D721Med (cell line): ENCODE results near the gene KCNK13.

Source experiments
- DNase-seq: peaks from one replicate; pipeline ENCODE4 v3.0.0; 2011; ENCODE audit warnings: low spot score; ENCODE audit not compliant: insufficient read length
- FAIRE-seq: peaks from 2 replicates; lab custom pipeline; 2011; peaks lifted over from hg19 to GRCh38; lab: Jason Lieb, UNC
- CTCF ChIP-seq: IDR thresholded peaks from 2 replicates; pipeline ENCODE4 v1.5.1; 2012; ENCODE audit warnings: mild to moderate bottlenecking, control low read depth; ENCODE audit not compliant: insufficient read depth; ENCODE audit errors: missing control alignments

Gene KCNK13

DNA sequence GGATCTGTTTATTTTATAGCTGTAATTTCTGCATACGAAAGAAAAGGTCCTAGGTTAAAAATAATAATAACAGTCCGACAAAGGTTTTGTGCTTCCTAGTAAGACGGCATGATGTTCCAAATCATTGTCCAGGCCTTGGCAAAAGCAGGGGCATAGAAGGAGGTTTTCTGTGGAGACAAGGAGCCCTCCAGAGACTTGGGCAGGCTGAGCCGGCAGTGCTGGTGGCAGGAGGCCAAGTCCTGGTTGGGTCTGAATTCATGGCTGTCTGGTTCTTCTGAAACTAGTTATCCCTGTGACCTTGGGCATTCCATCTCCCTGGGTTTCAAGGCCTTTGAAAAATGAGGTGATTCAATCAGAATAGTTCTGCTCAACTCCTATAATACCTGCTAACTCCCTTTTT is 44.0 kb downstream of the KCNK13 start:
- no peak for TF ChIP-seq CTCF
- DNase-seq (no peak), FAIRE-seq (no peak)

GRCh38 chr14:90107789-90108188 is 46.0 kb downstream of the KCNK13 start:
- no peak for DNase-seq
- no peak for FAIRE-seq

GRCh38 chr14:90109858-90110257 is 48.1 kb downstream of the KCNK13 start:
- DNase-seq: no peak
- FAIRE-seq: no peak
- TF ChIP-seq CTCF: peak; percentile 3

More at GRCh38 chr14:90107789-90108188, 46.0 kb downstream of the KCNK13 start:
- no peak for TF ChIP-seq CTCF

DNA sequence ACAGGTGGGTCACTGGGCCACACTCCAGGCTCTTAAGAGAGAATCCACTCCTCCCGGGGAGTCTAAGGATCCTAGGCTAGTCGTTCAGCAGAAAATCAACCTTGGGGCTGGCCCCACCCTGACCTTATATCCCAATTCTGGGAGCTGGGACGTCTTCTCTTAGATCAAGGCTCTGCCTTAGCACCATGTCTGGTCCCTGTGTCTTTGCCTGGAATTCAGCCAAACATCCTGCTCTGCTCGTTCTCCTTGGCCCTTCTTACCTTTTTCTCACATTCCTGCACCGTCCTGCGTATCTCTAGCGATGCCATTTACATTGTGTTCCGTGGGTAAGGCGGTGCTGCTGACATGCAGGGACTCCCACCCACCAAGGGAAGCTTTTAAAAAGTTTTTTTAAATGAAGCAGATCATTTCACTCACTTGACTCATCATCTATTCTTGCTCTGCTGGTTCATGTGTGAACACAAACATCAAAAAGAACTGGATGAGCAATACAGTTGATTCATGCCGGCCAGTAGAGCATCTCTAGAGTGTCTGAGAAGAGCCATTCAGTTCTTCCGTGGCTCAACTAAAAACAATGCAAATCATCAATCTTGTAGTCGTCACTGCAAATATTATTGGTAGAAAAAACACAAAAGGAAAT is 50.2 kb downstream of the KCNK13 start:
- TF ChIP-seq CTCF: no peak
- DNase-seq (no peak), FAIRE-seq (no peak)

GRCh38 chr14:90114554-90114953 is 52.8 kb downstream of the KCNK13 start:
- no peak for DNase-seq
- FAIRE-seq: no peak
- no peak for TF ChIP-seq CTCF

GRCh38 chr14:90115780-90116179 is 54.0 kb downstream of the KCNK13 start:
- no peak for TF ChIP-seq CTCF
- FAIRE-seq (no peak), DNase-seq (no peak)

DNA sequence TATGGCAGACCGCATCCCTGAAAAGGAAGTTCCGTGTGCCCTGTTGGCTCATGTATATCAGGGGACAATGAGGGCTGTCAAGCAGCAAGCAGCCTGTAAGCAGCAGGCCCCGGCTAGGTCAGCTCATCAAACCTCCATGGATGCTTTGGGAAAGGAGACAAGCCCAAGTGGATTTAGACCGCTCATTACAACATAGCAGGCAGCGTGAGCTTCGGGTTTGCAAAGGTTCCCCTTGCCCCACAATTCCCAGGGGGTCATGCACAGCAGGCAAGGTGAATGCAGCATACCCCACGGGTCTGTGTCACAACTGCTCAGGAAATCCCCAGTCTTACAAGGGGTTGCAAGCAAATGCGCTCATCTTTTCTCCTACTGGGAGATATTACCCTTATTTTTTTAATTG is 54.6 kb downstream of the KCNK13 start:
- no peak for TF ChIP-seq CTCF
- DNase-seq: no peak
- no peak for FAIRE-seq
